IPS-20b (cell line): ENCODE data around the gene MAPK11.

Experiments
- H3K27ac ChIP-seq: one replicate; pipeline ENCODE4 v1.5.1; 2013; ENCODE audit warnings: low read length
- H3K27me3 ChIP-seq: 2 replicates; pipeline ENCODE4 v1.6.1; 2013; ENCODE audit warnings: mild to moderate bottlenecking, low read length, inconsistent platforms; ENCODE audit not compliant: insufficient read depth
- H3K36me3 ChIP-seq: 2 replicates; pipeline ENCODE4 v1.6.1; 2013; ENCODE audit warnings: low read depth, mild to moderate bottlenecking, inconsistent platforms, low read length, moderate library complexity; ENCODE audit not compliant: insufficient read depth
- H3K4me1 ChIP-seq: 2 replicates; pipeline ENCODE4 v1.6.1; 2013; ENCODE audit warnings: mild to moderate bottlenecking, control low read depth, inconsistent platforms, low read length, moderate library complexity; ENCODE audit not compliant: insufficient read depth
- H3K4me3 ChIP-seq: 2 replicates; pipeline ENCODE4 v1.5.1; 2013; ENCODE audit warnings: mild to moderate bottlenecking, low read length, inconsistent platforms
- H3K9ac ChIP-seq: 2 replicates; pipeline ENCODE4 v1.6.1; 2013; ENCODE audit warnings: low read depth, mild to moderate bottlenecking, inconsistent platforms, low read length, moderate library complexity
- H3K9me3 ChIP-seq: 2 replicates; pipeline ENCODE4 v1.6.1; 2013; ENCODE audit warnings: mild to moderate bottlenecking, low read depth, low read length, inconsistent platforms; ENCODE audit not compliant: insufficient read depth

MAPK11 gene

DNA sequence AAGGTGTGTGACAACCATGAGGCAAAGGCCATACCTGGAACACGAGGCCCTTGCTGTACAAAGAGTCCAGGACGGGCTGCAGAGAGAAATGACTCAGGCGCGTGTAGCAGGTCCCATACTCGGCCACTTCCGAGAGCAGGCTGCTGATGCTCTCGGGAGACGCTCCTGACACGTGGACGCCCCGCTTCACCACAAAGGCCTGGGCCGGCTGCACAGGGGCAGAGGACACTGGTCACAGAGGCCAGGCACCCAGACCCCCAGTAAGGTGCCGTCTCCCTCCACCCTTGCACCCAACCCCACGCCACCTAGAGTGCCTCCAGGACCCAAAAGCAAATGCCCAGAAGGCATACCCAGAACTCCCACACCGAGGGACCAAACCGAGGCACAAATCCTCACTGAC, 40.8 kb downstream of the MAPK11 start:
- H3K27me3 ChIP-seq, result no peaks in the 10 kb centered on the region
- no peaks in the 10 kb centered on the region for H3K4me1 ChIP-seq
- peaks cover 15% of the 10 kb centered on the region; the same call in 1 of the 2 replicates for H3K36me3 ChIP-seq
- no peak overlapping the region for H3K27ac ChIP-seq
- H3K9me3 ChIP-seq, result no peaks in the 10 kb centered on the region
- H3K4me3 ChIP-seq, result no peak overlapping the region
- no peak overlapping the region for H3K9ac ChIP-seq

DNA sequence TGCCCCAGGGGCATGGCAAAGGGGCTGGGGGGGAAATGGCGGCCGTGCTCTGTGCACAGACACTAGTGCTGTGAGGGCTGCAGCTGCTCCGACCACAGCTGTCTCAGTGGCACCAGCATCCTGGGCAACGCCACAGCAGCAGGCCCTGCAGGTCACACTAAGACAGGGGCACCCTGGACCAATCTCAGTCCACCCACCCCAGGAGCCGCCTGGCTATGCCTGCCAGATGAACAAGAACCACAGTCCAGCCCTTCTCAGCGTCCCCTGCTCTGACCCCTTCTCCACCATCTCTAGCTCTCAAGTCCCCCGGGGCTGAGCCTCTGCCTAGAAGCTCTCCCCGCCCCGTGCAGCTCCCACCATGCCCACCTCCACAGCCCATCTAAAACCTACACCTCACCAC, 41.8 kb downstream of the MAPK11 start:
- Histone ChIP-seq H3K36me3 (peaks cover 22% of the 10 kb centered on the region), H3K27ac (no peak overlapping the region), H3K9ac (no peak overlapping the region)

DNA sequence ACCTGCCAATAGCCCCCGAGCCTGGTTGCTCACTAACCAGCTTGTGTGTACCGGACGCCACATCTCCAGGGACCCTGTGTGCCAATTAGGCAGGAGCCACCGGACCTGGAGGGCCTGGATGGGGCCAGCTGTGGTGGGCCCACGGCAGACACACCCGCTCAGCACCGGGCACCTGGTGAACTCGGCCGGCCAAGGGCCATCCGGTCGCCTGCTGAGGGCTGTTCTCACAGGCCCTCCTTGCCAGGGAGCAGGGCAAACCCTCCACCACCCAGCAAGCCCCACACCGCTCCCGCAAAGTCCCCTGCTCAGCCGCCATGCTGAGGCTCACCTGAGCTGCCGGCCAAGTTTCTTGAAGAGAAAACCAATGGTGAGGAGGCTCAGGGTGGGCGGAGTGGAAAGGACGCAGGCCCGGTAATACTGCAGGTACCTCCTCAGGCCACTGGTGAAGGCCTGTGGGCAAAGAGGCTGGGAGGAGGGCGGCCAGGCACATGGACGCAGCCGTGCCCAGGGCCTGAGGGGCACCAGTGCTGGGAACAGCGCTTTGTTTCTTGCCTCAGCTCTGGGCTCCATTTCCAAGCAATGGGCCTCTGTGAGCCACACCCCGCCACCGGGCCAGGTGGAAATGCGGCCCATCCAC, 42.5 kb downstream of the MAPK11 start:
- Histone ChIP-seq H3K4me1 (no peaks in the 10 kb centered on the region), H3K27me3 (no peaks in the 10 kb centered on the region), H3K9me3 (no peaks in the 10 kb centered on the region), H3K36me3 (peaks cover 25% of the 10 kb centered on the region), H3K27ac (no peak overlapping the region), H3K4me3 (no peak overlapping the region), H3K9ac (no peak overlapping the region)

More for the DNA sequence above, 41.8 kb downstream of the MAPK11 start:
- no peaks in the 10 kb centered on the region for H3K27me3 ChIP-seq
- H3K4me3 ChIP-seq, result no peak overlapping the region
- H3K9me3 ChIP-seq, result no peaks in the 10 kb centered on the region
- no peaks in the 10 kb centered on the region for H3K4me1 ChIP-seq

DNA sequence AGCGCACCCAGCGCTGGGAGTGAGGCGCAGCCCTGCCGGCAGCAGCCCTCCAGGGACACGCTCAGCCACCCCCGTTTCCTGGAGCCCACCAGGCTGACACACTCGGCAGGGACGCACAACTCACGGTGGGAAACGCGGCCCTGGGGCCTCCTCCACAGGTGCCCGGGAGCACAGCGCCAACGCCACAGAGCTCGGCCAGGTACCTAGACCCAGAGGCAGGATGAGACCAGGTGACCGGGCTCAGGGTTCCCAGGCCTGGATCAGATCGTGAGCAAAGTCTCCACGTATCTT, 43.4 kb downstream of the MAPK11 start:
- H3K27ac ChIP-seq, result no peak overlapping the region
- H3K9me3 ChIP-seq, result no peaks in the 10 kb centered on the region
- H3K27me3 ChIP-seq, result no peaks in the 10 kb centered on the region
- no peaks in the 10 kb centered on the region for H3K4me1 ChIP-seq
- H3K36me3 ChIP-seq, result peaks cover 31% of the 10 kb centered on the region
- H3K9ac ChIP-seq, result no peak overlapping the region
- no peak overlapping the region for H3K4me3 ChIP-seq

DNA sequence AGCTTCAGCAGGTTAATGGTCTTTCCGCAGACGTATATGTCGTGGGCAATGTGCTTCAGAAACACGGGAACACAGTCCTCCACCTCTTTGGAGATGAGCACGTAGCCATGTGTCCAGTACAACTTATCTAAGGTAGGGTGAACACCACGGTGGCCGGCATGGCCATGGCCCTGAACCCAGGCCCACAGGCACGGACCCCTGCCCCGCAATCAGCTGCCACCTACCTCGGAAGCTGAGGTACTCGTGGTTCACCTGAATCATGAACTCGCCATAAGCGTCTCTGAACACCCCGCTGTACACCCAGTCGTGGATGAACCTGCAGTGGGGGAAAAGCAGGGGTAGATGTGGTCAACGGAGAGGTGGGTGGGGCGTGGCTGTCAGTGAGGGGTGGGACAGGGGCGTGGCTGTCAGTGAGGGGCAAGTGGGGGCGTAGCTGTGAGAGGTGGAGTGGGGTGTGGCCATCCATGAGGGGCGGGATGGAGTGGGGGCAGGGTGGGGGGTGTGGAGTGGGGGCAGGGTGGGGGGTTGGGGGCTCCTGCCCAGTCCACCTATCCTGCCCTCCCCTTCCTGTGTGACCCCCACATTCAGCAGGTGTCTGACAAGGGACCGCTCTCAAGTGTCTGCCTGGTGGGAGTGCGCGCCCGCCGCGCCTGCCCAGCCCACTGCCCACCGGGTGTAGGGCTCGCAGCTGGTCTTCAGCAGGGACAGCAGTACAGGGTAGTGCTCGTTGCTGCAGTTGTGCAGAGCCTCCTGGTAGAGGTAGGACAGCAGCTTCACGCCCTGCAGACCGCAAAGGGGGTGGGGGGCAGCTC, 43.9 kb downstream of the MAPK11 start:
- no peak overlapping the region for H3K27ac ChIP-seq
- H3K36me3 ChIP-seq, result peaks cover 34% of the 10 kb centered on the region
- no peak overlapping the region for H3K4me3 ChIP-seq
- H3K9ac ChIP-seq, result no peak overlapping the region
- no peaks in the 10 kb centered on the region for H3K9me3 ChIP-seq
- H3K4me1 ChIP-seq, result no peaks in the 10 kb centered on the region
- H3K27me3 ChIP-seq, result no peaks in the 10 kb centered on the region

DNA sequence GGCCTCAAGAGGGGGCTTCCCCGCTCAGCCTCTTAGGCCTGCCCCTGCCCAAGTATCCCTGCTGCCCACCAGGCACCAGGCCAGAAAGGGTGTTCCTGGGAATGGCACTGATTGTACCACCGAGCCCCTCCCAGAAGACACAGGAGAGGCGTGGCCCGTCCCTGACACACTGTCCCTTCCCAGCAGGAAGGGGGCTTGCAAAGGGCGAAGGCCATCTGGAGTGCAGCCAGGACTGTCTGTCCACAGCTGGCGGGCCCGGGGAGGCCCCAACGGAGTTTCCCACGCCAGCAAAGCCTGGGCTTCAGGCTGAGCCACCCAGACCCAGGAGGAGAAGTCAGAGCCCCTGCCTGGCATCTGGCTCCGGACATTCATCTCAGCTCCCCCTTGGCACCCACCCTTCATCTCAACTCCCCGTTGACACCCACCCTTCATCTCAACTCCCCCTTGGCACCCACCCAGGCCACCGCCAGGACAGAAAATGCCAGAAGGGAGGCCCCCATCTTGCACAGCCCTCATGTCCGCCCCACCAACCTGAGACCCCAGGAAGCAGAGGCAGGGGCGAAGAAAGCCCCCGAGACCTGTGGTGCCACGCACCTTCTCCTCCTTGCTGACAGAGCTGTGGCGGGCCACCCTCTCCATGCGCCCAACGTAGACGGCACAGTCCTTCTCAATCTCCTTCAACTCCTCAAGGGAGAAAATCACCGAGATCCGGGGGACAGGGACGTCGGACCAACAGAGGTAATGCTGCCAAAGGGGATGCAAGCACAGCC, 44.8 kb downstream of the MAPK11 start:
- peaks cover 43% of the 10 kb centered on the region for H3K36me3 ChIP-seq

DNA sequence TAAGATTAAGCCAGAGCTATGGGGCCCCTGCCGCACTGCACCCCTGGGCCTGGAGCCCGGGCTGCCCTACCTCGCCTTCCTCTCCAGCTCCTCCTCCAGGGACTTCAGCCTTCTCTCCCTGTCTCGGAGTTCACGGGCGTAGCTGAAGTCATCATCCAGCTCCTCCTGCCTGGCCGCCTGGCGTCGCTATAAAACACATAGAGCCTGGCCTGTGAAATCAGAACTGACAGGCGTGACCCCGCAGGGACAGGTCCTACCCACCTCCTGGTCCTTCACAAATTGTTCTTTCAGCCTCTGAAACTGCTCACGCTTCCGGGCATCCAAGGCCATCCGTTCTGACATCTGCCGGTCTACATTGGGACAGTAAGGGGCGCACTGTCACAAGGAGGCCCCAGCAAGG, 46.1 kb downstream of the MAPK11 start:
- no peaks in the 10 kb centered on the region for H3K4me1 ChIP-seq

More for the DNA sequence above, 44.8 kb downstream of the MAPK11 start:
- Histone ChIP-seq H3K9me3 (no peaks in the 10 kb centered on the region), H3K4me1 (no peaks in the 10 kb centered on the region), H3K27me3 (no peaks in the 10 kb centered on the region), H3K9ac (no peak overlapping the region), H3K4me3 (no peak overlapping the region), H3K27ac (no peak overlapping the region)

DNA sequence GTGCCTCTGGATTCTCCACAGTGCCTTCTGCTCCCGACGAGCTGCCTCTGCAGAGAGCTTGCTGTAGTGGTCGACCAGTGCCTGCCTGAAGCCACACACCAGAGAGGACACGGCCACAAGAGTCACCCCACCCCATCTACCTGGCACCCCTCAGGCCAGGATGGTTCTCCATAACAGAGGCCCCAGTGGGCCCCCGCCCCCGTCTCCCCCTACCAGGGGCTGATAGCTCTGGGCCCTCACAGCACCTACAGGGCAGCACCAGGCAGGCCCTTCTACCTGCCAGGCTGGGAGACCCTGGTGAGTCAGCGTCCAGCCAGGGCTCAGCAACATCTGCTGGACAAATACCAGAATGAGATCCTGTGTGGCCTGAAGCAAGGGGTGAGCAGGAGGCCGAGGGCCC, 47.7 kb downstream of the MAPK11 start:
- Histone ChIP-seq H3K9me3 (no peaks in the 10 kb centered on the region), H3K36me3 (peaks cover 57% of the 10 kb centered on the region), H3K27ac (no peak overlapping the region), H3K4me1 (no peaks in the 10 kb centered on the region), H3K27me3 (no peaks in the 10 kb centered on the region), H3K9ac (no peak overlapping the region), H3K4me3 (no peak overlapping the region)

More for the DNA sequence above, 46.1 kb downstream of the MAPK11 start:
- H3K36me3 ChIP-seq, result peaks cover 45% of the 10 kb centered on the region
- H3K4me3 ChIP-seq, result no peak overlapping the region
- H3K9me3 ChIP-seq, result no peaks in the 10 kb centered on the region
- no peak overlapping the region for H3K9ac ChIP-seq
- H3K27ac ChIP-seq, result no peak overlapping the region
- H3K27me3 ChIP-seq, result no peaks in the 10 kb centered on the region

DNA sequence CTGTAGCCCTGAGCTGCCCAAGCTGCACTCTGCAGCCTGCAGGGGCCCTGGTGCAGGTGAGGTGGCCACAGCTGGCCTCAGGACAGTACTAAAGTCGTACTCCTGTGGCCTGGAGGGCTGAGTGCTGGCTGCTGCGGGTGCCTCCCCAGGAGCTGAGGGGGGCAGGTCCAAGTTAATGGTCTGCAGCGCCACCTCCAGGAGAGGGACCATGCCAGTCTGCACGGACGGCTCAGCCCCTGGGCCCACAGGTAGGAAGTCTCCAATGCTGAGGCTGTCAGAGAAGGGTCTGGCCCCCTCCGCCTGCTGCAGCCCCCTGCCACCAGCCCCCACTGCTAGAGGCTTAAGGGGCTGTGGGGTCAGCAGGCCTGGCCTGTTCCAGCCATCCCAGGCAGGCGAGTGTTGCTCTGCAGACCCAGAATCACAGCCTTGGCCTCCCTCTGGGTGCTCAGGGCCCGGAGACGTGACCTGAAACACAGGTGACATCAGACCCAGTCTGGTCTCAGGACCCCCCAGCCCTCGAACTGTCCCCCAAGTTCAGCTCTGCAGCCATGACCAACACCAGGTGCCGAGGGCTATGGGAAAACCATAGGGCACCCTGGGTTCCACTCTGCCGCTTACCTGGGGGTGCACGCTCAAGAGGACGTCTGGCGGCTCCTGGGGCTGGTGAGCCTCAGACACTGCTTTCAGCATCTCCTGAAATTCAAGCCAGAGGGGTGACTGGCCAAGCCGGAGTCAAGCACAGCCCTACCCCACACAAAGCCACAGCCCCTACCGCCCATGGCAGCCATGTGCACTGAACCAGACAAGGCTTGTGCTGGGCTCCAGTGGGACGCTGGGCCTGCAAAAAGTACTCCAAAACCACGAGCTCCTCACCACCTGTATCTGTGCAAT, 48.5 kb downstream of the MAPK11 start:
- Histone ChIP-seq H3K9ac (no peak overlapping the region), H3K27ac (no peak overlapping the region), H3K4me3 (no peak overlapping the region), H3K36me3 (peaks cover 66% of the 10 kb centered on the region), H3K4me1 (no peaks in the 10 kb centered on the region), H3K27me3 (no peaks in the 10 kb centered on the region), H3K9me3 (no peaks in the 10 kb centered on the region)

DNA sequence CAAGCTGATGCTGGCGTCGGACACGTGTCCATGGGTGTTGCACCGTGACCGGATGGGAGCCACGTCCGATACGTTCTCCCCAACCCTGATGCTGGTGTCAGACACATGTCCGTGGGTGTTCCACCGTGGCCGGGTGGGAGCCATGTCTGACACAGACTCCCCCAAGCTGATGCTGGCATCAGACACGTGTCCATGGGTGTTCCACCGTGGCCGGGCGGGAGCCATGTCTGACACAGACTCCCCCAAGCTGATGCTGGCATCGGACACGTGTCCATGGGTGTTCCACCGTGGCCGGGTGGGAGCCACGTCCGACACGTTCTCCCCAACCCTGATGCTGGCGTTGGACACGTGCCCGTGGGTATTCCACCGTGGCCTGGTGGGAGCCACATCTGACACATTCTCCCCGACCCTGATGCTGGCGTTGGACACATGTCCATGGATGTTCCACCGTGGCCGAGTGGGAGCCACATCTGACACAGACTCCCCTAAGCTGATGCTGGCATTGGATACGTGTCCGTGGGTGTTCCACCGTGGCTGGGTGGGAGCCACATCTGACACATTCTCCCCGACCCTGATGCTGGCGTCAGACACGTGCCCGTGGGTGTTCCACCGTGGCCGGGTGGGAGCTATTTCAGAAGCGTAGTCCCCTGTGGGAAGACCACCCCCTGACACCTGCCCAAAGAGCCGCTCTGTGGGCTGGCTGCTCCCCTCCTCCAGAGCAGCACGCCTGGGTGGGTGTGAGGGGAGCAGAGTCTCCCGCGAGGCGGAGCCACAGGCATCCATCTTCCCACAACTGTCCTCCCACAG, 49.4 kb downstream of the MAPK11 start:
- Histone ChIP-seq H3K27ac (no peak overlapping the region), H3K4me1 (no peaks in the 10 kb centered on the region), H3K27me3 (no peaks in the 10 kb centered on the region), H3K4me3 (no peak overlapping the region), H3K9me3 (no peaks in the 10 kb centered on the region), H3K9ac (no peak overlapping the region), H3K36me3 (peaks cover 70% of the 10 kb centered on the region)
